ENCODE data around the gene TSPAN9.

Gene TSPAN9

DNA sequence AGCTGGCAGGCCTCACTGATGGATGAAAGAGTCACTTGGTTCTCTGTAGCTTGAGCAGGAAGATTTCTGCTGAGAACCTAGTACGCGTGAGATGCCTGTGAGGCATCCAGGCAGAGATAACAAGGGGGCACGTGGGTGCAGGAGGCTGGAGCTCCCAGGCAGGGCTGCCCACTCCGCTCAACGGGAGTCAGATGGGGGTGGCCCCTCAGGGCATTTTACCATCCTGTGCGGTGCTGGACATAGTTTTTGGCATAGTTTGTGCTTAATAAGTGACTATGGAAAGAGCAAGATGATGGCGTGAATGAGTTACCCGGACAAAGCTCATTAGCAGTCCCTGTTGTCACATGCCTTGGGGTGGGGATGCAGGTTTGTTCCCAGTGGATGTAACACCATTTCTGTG, 182.8 kb downstream of the TSPAN9 start:
- DNase-seq (ENCODE audit: extremely low read depth, low read depth), result no peak
- TF ChIP-seq, protein P1, sequence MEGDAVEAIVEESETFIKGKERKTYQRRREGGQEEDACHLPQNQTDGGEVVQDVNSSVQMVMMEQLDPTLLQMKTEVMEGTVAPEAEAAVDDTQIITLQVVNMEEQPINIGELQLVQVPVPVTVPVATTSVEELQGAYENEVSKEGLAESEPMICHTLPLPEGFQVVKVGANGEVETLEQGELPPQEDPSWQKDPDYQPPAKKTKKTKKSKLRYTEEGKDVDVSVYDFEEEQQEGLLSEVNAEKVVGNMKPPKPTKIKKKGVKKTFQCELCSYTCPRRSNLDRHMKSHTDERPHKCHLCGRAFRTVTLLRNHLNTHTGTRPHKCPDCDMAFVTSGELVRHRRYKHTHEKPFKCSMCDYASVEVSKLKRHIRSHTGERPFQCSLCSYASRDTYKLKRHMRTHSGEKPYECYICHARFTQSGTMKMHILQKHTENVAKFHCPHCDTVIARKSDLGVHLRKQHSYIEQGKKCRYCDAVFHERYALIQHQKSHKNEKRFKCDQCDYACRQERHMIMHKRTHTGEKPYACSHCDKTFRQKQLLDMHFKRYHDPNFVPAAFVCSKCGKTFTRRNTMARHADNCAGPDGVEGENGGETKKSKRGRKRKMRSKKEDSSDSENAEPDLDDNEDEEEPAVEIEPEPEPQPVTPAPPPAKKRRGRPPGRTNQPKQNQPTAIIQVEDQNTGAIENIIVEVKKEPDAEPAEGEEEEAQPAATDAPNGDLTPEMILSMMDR (IDR thresholded peaks at IDR 0.05; ENCODE audit: low read depth, low read length), result no peak

- DNase-seq (ENCODE audit: extremely low read depth, low read depth), result no peak
- TF ChIP-seq, protein P1 (IDR thresholded peaks at IDR 0.05; ENCODE audit: low read depth, low read length), result no peak; the same call in 1 of the 2 replicates
Measured at GRCh38 chr12:3261782-3262359, 184.7 kb downstream of the TSPAN9 start.

DNA sequence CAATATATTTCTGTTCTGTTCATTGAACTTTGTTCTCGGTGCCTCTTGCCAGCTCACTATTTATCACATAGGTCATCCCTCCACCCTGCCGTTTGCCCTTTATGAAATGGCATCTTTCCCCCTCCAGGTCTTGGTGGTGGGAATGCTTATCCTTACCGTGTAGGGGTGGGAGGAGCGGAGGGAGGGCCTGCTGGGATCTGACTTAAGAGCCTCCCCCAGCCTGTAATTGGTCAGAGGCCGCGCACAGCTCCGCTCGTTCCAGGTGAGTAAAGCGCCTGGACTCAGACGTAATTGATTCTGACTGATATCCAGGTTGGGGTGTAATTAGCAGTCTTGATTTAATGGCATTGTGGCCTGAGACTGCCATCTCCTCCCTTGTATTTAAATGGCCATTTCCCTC, 185.3 kb downstream of the TSPAN9 start:
- no peak for DNase-seq (ENCODE audit: extremely low read depth, low read depth)

DNA sequence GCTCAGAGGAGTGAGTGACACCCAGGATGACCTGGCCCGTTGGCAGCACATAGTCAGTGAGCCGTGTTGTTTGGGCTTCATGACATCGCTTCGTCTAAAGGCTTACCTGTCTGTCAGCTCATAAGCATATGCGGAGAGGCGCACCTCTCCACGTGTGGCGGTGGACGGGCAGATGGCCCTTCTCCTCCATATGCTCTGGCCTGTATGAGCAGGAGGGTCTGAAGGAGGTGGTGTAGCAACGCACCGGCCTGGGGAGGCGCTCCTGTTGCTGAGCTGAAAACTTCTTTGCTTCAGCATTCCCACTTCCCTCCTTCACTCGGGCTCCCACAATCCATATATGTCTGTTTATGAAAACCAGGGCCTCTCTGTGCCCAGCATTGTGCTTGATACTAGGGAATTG, 186.1 kb downstream of the TSPAN9 start:
- TF ChIP-seq, protein P1 (IDR thresholded peaks at IDR 0.05; ENCODE audit: low read depth, low read length), result no peak
- DNase-seq (ENCODE audit: extremely low read depth, low read depth), result no peak

More for the DNA sequence above, 185.3 kb downstream of the TSPAN9 start:
- TF ChIP-seq, protein P1 (IDR thresholded peaks at IDR 0.05; ENCODE audit: low read depth, low read length), result no peak

GRCh38 chr12:3263939-3264922, 187.1 kb downstream of the TSPAN9 start:
- DNase-seq (ENCODE audit: extremely low read depth, low read depth), result no peak
- TF ChIP-seq, protein P1 (IDR thresholded peaks at IDR 0.05; ENCODE audit: low read depth, low read length), result no peak

DNA sequence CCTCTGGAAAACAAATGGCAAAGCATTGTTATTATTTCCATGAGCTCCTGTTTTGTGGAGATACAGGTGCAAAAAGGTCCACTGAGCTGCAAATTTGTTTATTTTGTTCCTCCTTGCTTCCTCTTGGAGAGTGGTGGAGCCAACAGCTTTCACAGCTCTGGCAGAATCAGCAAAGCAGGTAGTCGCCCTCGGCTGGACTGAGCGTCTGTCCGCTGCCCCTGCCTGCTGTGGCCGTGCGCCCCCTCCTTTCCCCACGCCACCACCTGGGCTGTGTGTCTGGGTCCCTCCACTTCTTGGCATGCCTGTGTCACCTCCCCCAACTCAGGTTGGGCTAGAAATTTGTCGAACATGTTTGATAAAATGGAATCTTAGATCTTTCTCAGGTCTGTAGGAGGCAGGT, 188.2 kb downstream of the TSPAN9 start:
- DNase-seq (ENCODE audit: extremely low read depth, low read depth), result no peak
- TF ChIP-seq, protein P1 (IDR thresholded peaks at IDR 0.05; ENCODE audit: low read depth, low read length), result no peak

GRCh38 chr12:3266638-3267037, 189.5 kb downstream of the TSPAN9 start:
- TF ChIP-seq, protein P1 (IDR thresholded peaks at IDR 0.05; ENCODE audit: low read depth, low read length), result no peak
- no peak for DNase-seq (ENCODE audit: extremely low read depth, low read depth)
